AG09319 (cell line): Measurements from ENCODE around the gene ZNF292.
"Not testable (repeated sequence)": the region's sequence is repeated elsewhere in the genome, so short reads cannot be mapped to it uniquely, and the experiment has no call there.

Experiments
- DNase-seq: peaks from one replicate; pipeline ENCODE4 v3.0.0-alpha.2; 2010; ENCODE audit warnings: low read depth; ENCODE audit errors: extremely low read depth
- CTCF ChIP-seq: IDR thresholded peaks from 2 replicates; pipeline ENCODE4 v1.5.1; 2011; ENCODE audit warnings: low read depth, mild to moderate bottlenecking, inconsistent platforms, low read length, moderate library complexity

The ZNF292 gene

GRCh38 chr6:87124074-87124473, 31.3 kb upstream of the ZNF292 start:
- TF ChIP-seq CTCF: no peak
- no peak for DNase-seq

- TF ChIP-seq CTCF: no peak
- DNase-seq: no peak
These were observed 28.9 kb upstream of the ZNF292 start for GRCh38 chr6:87126501-87126900.

GRCh38 chr6:87127737-87128136, 27.6 kb upstream of the ZNF292 start:
- TF ChIP-seq CTCF: no peak
- DNase-seq: no peak

- no peak for DNase-seq
- no peak for TF ChIP-seq CTCF
These were observed 18.4 kb upstream of the ZNF292 start for GRCh38 chr6:87136963-87137362.

GRCh38 chr6:87139236-87139635, 16.1 kb upstream of the ZNF292 start:
- no peak for DNase-seq
- TF ChIP-seq CTCF: peak; percentile 74

- DNase-seq: not testable (repeated sequence)
These were observed 15.4 kb upstream of the ZNF292 start for GRCh38 chr6:87139927-87140326.

GRCh38 chr6:87146363-87146762, 9.0 kb upstream of the ZNF292 start:
- no peak for TF ChIP-seq CTCF
- DNase-seq: no peak

- no peak for DNase-seq
- no peak for TF ChIP-seq CTCF
These were observed 5.0 kb upstream of the ZNF292 start for GRCh38 chr6:87150406-87150805.
